HG02798 (cell line): ENCODE measurements around the gene STARD6.
"Not testable (repeated sequence)": the region's sequence is repeated elsewhere in the genome, so short reads cannot be mapped to it uniquely, and the experiment has no call there.

Source experiments
- ATAC-seq: cut with Tn5 transposase; IDR thresholded peaks from one replicate; pipeline ENCODE4 v1.9.1; 2021; ENCODE audit warnings: mild to moderate bottlenecking; ENCODE audit not compliant: unreplicated experiment, poor library complexity

STARD6 gene

GRCh38 chr18:54351186-54351585, 6.5 kb downstream of the STARD6 start:
- ATAC-seq: no peak

GRCh38 chr18:54338230-54338629, 19.4 kb downstream of the STARD6 start:
- ATAC-seq: no peak

GRCh38 chr18:54335638-54336173, 22.0 kb downstream of the STARD6 start:
- no peak for ATAC-seq

- ATAC-seq: no peak
Observed at GRCh38 chr18:54330768-54331548, 26.7 kb downstream of the STARD6 start.

- no peak for ATAC-seq
Observed at GRCh38 chr18:54329787-54330186, 27.9 kb downstream of the STARD6 start.

GRCh38 chr18:54327818-54328217, 29.8 kb downstream of the STARD6 start:
- no peak for ATAC-seq

- no peak for ATAC-seq
Observed at GRCh38 chr18:54323970-54324369, 33.7 kb downstream of the STARD6 start.

GRCh38 chr18:54323561-54323960, 34.1 kb downstream of the STARD6 start:
- ATAC-seq: no peak

- no peak for ATAC-seq
Observed at GRCh38 chr18:54316071-54316820, 41.4 kb downstream of the STARD6 start.

- not testable (repeated sequence) for ATAC-seq
Observed at GRCh38 chr18:54309564-54309963, 48.1 kb downstream of the STARD6 start.

GRCh38 chr18:54303408-54303807, 54.2 kb downstream of the STARD6 start:
- no peak for ATAC-seq

- ATAC-seq: not testable (repeated sequence)
Observed at GRCh38 chr18:54298991-54299390, 58.7 kb downstream of the STARD6 start.

GRCh38 chr18:54296062-54296461, 61.6 kb downstream of the STARD6 start:
- ATAC-seq: no peak

GRCh38 chr18:54294274-54294673, 63.4 kb downstream of the STARD6 start:
- no peak for ATAC-seq

- peak; percentile 99 for ATAC-seq
Observed at GRCh38 chr18:54284981-54285785, 72.5 kb downstream of the STARD6 start.

GRCh38 chr18:54284535-54284934, 73.1 kb downstream of the STARD6 start:
- ATAC-seq: peak; percentile 46

- no peak for ATAC-seq
Observed at GRCh38 chr18:54280220-54280569, 77.5 kb downstream of the STARD6 start.

GRCh38 chr18:54279477-54280219, 78.0 kb downstream of the STARD6 start:
- ATAC-seq: no peak

- ATAC-seq: no peak
Observed at GRCh38 chr18:54278615-54279014, 79.0 kb downstream of the STARD6 start.

- no peak for ATAC-seq
Observed at GRCh38 chr18:54277899-54278298, 79.8 kb downstream of the STARD6 start.
